Lower leg skin (tissue), 4 donors: ENCODE results near the gene CLASP1. TPM values are rescaled to one million over a fixed set of nuclear protein-coding genes. Genes with fewer than 3 reads are reported as not detected.

Experiments used
- DNase-seq, 2 donors: peaks; one replicate each; pipeline ENCODE4 v3.0.0-alpha.2; 2019; ENCODE audit warnings: low spot score in 2 of 2
- H3K4me3 ChIP-seq: fragments of 200-600 bp; sonication (generic); 2 replicates; pipeline ENCODE4 v1.5.1; 2017; ENCODE audit warnings: mild to moderate bottlenecking, low read depth; ENCODE audit not compliant: poor library complexity, severe bottlenecking
- POLR2A ChIP-seq, 2 donors: fragments of 450-650 bp; IDR thresholded peaks; one replicate each; pipeline ENCODE4 v1.6.1; 2016 to 2017; ENCODE audit warnings: antibody characterized with exemption in 2 of 2, mild to moderate bottlenecking in 1 of 2, moderate library complexity in 1 of 2
- WGBS, 2 donors: methylation state at CpG; one replicate each; pipeline ENCODE4 v1.1.5; 2018; 5-methylcytosine and 5-hydroxymethylcytosine counted together
- intact Hi-C: fragments of 100-400 bp; cut with DNase I; formaldehyde crosslinking; loops from one replicate; pipeline ENCODE4 v1.15.0; 2023; ENCODE audit warnings: low total_unique reads
- total RNA-seq, 4 donors: library from RNA; depleted of rRNA; stranded (reverse); fragments of >200 nt; gene quantifications; one replicate each; pipeline ENCODE4 v1.1.0, GENCODE V29; 2016
- TF ChIP-seq, protein P1 (sequence below), 3 donors: fragments of 450-650 bp; IDR thresholded peaks; one replicate each; pipeline ENCODE4 v1.5.1; 2016; ENCODE audit warnings: antibody characterized with exemption in 3 of 3, mild to moderate bottlenecking in 3 of 3, moderate library complexity in 2 of 3

The CLASP1 gene
- total RNA-seq, 4 donors from 2014 or later, result 56.8 to 88.4 (median 69.0) TPM

- no peak overlapping the region for H3K4me3 ChIP-seq
- intact Hi-C loops, result no loop called here
- 57 to 66% methylated on average over 3 of the region's 3 CpGs for WGBS, 2 donors
- no peak for TF ChIP-seq POLR2A (IDR thresholded peaks at IDR 0.05)
- TF ChIP-seq, protein P1, sequence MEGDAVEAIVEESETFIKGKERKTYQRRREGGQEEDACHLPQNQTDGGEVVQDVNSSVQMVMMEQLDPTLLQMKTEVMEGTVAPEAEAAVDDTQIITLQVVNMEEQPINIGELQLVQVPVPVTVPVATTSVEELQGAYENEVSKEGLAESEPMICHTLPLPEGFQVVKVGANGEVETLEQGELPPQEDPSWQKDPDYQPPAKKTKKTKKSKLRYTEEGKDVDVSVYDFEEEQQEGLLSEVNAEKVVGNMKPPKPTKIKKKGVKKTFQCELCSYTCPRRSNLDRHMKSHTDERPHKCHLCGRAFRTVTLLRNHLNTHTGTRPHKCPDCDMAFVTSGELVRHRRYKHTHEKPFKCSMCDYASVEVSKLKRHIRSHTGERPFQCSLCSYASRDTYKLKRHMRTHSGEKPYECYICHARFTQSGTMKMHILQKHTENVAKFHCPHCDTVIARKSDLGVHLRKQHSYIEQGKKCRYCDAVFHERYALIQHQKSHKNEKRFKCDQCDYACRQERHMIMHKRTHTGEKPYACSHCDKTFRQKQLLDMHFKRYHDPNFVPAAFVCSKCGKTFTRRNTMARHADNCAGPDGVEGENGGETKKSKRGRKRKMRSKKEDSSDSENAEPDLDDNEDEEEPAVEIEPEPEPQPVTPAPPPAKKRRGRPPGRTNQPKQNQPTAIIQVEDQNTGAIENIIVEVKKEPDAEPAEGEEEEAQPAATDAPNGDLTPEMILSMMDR (IDR thresholded peaks at IDR 0.05), result no peak
- no peak for DNase-seq
Observed at GRCh38 chr2:121608967-121609366, 40.3 kb downstream of the CLASP1 start.

DNA sequence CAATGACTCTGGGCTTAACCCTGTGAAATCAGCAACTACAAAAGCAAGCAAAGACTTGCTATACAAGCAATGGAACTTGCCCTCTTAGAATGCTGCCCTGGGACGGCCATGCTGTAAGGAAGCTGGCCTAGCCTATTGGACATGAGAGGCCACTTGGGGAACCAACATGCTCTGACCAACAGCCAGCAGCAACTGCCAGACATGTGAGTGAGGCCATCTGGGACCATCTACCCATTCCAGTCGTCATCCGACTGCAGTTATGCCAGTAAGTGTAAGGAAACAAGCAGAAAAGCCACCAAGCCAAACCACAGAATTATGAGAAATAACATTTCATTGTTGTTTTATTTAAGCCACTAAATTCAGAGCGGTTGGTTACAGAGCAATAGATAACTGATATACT lies 40.9 kb downstream of the CLASP1 start:
- no peak for TF ChIP-seq POLR2A (IDR thresholded peaks at IDR 0.05)
- TF ChIP-seq, protein P1 (IDR thresholded peaks at IDR 0.05), result no peak
- H3K4me3 ChIP-seq, result no peak overlapping the region
- intact Hi-C loops, result no loop called here
- no peak for DNase-seq
- 66 to 72% methylated on average over 4 of the region's 4 CpGs for whole genome bisulfite sequencing, 2 donors

- no peak for DNase-seq
- TF ChIP-seq, protein P1 (IDR thresholded peaks at IDR 0.05), result no peak
- TF ChIP-seq POLR2A (IDR thresholded peaks at IDR 0.05), result no peak
- H3K4me3 ChIP-seq, result no peak overlapping the region
- WGBS, 2 donors, result 72 to 80% methylated on average over 11 of the region's 11 CpGs
- intact Hi-C loops, result no loop called here
Observed at GRCh38 chr2:121605820-121606733, 43.2 kb downstream of the CLASP1 start.

GRCh38 chr2:121603185-121603584 lies 46.1 kb downstream of the CLASP1 start:
- intact Hi-C loops, result no loop called here
- no peak for DNase-seq
- TF ChIP-seq, protein P1 (IDR thresholded peaks at IDR 0.05), result no peak
- TF ChIP-seq POLR2A (IDR thresholded peaks at IDR 0.05), result no peak
- 95% methylated on average over 1 of the region's 1 CpG for WGBS, 2 donors
- H3K4me3 ChIP-seq, result no peak overlapping the region

- no peak for DNase-seq
- intact Hi-C loops, result no loop called here
- TF ChIP-seq POLR2A (IDR thresholded peaks at IDR 0.05), result no peak
- TF ChIP-seq, protein P1 (IDR thresholded peaks at IDR 0.05), result no peak
Observed at GRCh38 chr2:121599963-121600651, 49.2 kb downstream of the CLASP1 start.

More at GRCh38 chr2:121599963-121600651, 49.2 kb downstream of the CLASP1 start:
- H3K4me3 ChIP-seq, result no peak overlapping the region
